GM12801 (cell line): Measurements from ENCODE around the gene TSG101.

Source experiments
- TF ChIP-seq, protein P1 (sequence below): IDR thresholded peaks from one replicate; pipeline ENCODE4 v1.5.1; 2011; ENCODE audit warnings: control low read depth; ENCODE audit not compliant: insufficient read length; ENCODE audit errors: extremely low read depth

Gene TSG101

DNA sequence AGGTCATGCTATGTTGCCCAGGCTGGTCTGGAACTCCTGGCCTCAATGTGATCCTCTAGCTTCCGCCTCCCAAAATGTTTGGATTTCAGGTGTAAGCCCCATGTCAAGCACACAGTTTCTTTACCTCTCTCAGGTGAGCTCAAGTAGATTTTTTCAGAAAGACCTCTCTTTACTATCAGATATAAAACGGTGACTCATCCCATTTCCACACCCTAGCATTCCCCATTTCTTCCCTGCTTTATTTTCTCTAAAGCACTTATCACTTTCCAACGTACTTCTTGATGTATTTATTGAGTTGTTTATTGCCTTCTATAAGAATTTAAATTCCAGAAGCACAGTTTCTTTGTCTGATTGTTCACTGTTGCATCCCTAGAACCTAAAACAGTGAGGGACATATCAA lies 3.7 kb downstream of the TSG101 start:
- TF ChIP-seq, protein P1, sequence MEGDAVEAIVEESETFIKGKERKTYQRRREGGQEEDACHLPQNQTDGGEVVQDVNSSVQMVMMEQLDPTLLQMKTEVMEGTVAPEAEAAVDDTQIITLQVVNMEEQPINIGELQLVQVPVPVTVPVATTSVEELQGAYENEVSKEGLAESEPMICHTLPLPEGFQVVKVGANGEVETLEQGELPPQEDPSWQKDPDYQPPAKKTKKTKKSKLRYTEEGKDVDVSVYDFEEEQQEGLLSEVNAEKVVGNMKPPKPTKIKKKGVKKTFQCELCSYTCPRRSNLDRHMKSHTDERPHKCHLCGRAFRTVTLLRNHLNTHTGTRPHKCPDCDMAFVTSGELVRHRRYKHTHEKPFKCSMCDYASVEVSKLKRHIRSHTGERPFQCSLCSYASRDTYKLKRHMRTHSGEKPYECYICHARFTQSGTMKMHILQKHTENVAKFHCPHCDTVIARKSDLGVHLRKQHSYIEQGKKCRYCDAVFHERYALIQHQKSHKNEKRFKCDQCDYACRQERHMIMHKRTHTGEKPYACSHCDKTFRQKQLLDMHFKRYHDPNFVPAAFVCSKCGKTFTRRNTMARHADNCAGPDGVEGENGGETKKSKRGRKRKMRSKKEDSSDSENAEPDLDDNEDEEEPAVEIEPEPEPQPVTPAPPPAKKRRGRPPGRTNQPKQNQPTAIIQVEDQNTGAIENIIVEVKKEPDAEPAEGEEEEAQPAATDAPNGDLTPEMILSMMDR = no peak

GRCh38 chr11:18522388-18522787 lies 4.4 kb downstream of the TSG101 start:
- TF ChIP-seq, protein P1 = no peak

DNA sequence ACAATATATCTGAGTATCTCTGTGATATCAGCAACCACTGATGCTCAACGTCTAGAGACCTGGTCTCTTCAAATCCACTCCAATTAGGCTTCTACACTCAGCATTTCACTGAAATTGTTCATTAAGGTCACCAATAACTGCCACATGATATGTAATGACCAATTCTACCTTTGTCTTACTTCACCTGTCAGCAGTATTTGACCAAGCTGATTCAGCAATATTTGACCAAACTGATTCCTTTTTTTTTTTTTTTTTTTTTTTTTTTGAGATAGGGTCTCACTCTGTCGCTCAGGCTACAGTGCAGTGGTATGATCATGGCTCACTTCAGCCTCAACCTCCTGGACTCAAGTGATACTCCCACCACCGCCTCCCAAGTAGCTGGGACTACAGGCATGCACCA lies 5.6 kb downstream of the TSG101 start:
- TF ChIP-seq, protein P1 = no peak

- TF ChIP-seq, protein P1 = no peak
Measured at GRCh38 chr11:18502352-18502751, 24.4 kb downstream of the TSG101 start.

GRCh38 chr11:18501629-18502028 lies 25.1 kb downstream of the TSG101 start:
- TF ChIP-seq, protein P1 = no peak

- TF ChIP-seq, protein P1 = no peak
Measured at GRCh38 chr11:18498039-18498438, 28.7 kb downstream of the TSG101 start.

GRCh38 chr11:18495703-18496102 lies 31.0 kb downstream of the TSG101 start:
- TF ChIP-seq, protein P1 = no peak

DNA sequence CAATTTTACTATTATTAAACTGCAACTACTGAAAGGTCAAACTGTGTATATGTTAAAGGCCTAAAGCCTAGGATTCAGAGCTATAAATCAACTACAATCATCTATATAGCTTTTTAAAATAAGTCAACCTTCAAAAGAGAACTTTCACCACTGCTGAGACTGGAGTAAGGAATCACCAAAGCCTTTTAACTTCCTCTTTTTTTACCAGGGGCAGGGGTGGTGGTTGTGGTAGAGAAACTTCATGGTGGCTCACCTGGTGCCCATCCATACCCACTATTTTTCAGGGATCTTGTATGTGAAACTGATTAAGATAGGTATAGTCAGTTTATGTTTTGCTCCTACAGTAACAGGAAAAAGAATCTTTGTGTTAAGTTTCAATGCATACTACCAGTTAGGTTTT lies 31.5 kb downstream of the TSG101 start:
- TF ChIP-seq, protein P1 = no peak
